ENCODE data around the gene HNMT. TPM values are rescaled to one million over a fixed set of nuclear protein-coding genes. Genes with fewer than 3 reads are reported as not detected.

Gene HNMT
- total RNA-seq, 1 experiment from 2014 or later: 4.1 TPM

DNA sequence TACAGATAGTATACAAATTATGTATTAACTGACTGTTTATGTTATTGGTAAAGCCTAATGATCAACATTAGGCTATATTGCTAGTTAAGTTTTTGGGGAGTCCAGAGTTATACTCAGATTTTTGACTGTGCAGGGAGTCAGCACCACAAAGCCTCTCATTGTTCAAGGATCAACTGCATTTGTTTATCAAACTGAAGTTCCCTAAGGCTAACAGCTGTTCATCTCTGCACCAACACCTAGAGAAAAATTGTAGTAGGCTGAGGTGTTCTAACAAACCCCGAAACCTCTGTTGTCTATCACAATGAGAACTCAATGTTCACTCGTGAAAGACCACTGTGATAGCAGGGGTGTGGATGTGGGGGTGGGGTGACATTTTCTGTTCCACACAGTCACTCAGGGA is 97.7 kb downstream of the HNMT start:
- Histone ChIP-seq H3K9me3 (ENCODE audit: control insufficient read depth, insufficient read depth, low read depth, low read length) (no peaks in the 10 kb centered on the region), H3K4me3 (ENCODE audit: low read depth in 2 of 2, low read length in 2 of 2) (no peak overlapping the region), H3K4me1 (ENCODE audit: control insufficient read depth, insufficient read depth, low read length) (no peaks in the 10 kb centered on the region), H3K36me3 (ENCODE audit: control insufficient read depth, insufficient read depth, low read length) (no peaks in the 10 kb centered on the region), H3K27me3 (ENCODE audit: control insufficient read depth, insufficient read depth, low read length) (no peaks in the 10 kb centered on the region), H3K27ac (ENCODE audit: low read length) (no peak overlapping the region)
- POLR2A ChIA-PET: no interaction called here
- intact Hi-C loops (cut with micrococcal nuclease; ENCODE audit: unreplicated experiment): no loop called here
- CTCF ChIA-PET: no interaction called here
- in situ Hi-C loops (cut with HindIII; ENCODE audit: low pct_unique_long_range_greater_than_20kb, low sequenced_read_pairs): no loop called here
- no TSS peak for BruUV-seq (replicated peaks)
- ATAC-seq (no peak), DNase-seq (ENCODE audit: low read depth, low spot score) (no peak)
- TF ChIP-seq, protein P1, sequence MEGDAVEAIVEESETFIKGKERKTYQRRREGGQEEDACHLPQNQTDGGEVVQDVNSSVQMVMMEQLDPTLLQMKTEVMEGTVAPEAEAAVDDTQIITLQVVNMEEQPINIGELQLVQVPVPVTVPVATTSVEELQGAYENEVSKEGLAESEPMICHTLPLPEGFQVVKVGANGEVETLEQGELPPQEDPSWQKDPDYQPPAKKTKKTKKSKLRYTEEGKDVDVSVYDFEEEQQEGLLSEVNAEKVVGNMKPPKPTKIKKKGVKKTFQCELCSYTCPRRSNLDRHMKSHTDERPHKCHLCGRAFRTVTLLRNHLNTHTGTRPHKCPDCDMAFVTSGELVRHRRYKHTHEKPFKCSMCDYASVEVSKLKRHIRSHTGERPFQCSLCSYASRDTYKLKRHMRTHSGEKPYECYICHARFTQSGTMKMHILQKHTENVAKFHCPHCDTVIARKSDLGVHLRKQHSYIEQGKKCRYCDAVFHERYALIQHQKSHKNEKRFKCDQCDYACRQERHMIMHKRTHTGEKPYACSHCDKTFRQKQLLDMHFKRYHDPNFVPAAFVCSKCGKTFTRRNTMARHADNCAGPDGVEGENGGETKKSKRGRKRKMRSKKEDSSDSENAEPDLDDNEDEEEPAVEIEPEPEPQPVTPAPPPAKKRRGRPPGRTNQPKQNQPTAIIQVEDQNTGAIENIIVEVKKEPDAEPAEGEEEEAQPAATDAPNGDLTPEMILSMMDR (IDR thresholded peaks at IDR 0.05): no peak
- TF ChIP-seq POLR2AphosphoS5 (IDR thresholded peaks at IDR 0.05; ENCODE audit: low read depth, low read length) (no peak), SIN3A (IDR thresholded peaks at IDR 0.05; ENCODE audit: borderline replicate concordance, insufficient read depth, low read depth, low read length) (no peak), TCF7L2 (IDR thresholded peaks at IDR 0.05; ENCODE audit: low read depth, low read length) (no peak)
- TF ChIP-seq, protein P2, sequence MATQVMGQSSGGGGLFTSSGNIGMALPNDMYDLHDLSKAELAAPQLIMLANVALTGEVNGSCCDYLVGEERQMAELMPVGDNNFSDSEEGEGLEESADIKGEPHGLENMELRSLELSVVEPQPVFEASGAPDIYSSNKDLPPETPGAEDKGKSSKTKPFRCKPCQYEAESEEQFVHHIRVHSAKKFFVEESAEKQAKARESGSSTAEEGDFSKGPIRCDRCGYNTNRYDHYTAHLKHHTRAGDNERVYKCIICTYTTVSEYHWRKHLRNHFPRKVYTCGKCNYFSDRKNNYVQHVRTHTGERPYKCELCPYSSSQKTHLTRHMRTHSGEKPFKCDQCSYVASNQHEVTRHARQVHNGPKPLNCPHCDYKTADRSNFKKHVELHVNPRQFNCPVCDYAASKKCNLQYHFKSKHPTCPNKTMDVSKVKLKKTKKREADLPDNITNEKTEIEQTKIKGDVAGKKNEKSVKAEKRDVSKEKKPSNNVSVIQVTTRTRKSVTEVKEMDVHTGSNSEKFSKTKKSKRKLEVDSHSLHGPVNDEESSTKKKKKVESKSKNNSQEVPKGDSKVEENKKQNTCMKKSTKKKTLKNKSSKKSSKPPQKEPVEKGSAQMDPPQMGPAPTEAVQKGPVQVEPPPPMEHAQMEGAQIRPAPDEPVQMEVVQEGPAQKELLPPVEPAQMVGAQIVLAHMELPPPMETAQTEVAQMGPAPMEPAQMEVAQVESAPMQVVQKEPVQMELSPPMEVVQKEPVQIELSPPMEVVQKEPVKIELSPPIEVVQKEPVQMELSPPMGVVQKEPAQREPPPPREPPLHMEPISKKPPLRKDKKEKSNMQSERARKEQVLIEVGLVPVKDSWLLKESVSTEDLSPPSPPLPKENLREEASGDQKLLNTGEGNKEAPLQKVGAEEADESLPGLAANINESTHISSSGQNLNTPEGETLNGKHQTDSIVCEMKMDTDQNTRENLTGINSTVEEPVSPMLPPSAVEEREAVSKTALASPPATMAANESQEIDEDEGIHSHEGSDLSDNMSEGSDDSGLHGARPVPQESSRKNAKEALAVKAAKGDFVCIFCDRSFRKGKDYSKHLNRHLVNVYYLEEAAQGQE (IDR thresholded peaks at IDR 0.05; ENCODE audit: insufficient read depth in 1 of 2, low read depth in 2 of 2, low read length in 1 of 2): no peak

DNA sequence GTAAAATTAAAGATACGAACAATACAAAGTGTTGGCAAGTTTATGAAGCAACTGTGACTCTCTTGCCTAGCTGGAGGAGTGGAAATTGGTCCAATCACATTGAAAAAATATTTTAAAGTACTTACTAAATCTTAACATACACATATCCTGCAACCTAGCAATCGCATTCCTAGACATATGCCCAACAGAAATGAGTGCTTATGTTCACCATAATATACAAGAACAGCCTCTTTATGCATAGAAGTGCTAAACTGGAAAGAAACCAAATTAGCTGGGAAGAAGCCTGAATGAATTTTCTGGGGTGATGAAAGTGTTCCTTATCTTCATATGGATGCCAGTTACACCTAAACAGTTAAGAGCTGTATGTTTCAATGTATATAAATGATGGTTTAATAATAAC is 98.9 kb downstream of the HNMT start:
- POLR2A ChIA-PET: no interaction called here
- in situ Hi-C loops (cut with HindIII; ENCODE audit: low pct_unique_long_range_greater_than_20kb, low sequenced_read_pairs) (no loop called here), intact Hi-C loops (cut with micrococcal nuclease; ENCODE audit: unreplicated experiment) (no loop called here)
- CTCF ChIA-PET: no interaction called here
- DNase-seq (ENCODE audit: low read depth, low spot score) (no peak), ATAC-seq (no peak)
- no peaks in the 10 kb centered on the region for H3K4me1 ChIP-seq (ENCODE audit: control insufficient read depth, insufficient read depth, low read length)
- no peaks in the 10 kb centered on the region for H3K27me3 ChIP-seq (ENCODE audit: control insufficient read depth, insufficient read depth, low read length)
- H3K4me3 ChIP-seq (ENCODE audit: low read depth in 2 of 2, low read length in 2 of 2): no peak overlapping the region
- H3K9me3 ChIP-seq (ENCODE audit: control insufficient read depth, insufficient read depth, low read depth, low read length): no peaks in the 10 kb centered on the region
- no TSS peak for BruUV-seq (replicated peaks)
- TF ChIP-seq, protein P1 (IDR thresholded peaks at IDR 0.05): no peak
- TF ChIP-seq POLR2AphosphoS5 (IDR thresholded peaks at IDR 0.05; ENCODE audit: low read depth, low read length) (no peak), TCF7L2 (IDR thresholded peaks at IDR 0.05; ENCODE audit: low read depth, low read length) (no peak), SIN3A (IDR thresholded peaks at IDR 0.05; ENCODE audit: borderline replicate concordance, insufficient read depth, low read depth, low read length) (no peak)
- TF ChIP-seq, protein P2 (IDR thresholded peaks at IDR 0.05; ENCODE audit: insufficient read depth in 1 of 2, low read depth in 2 of 2, low read length in 1 of 2): no peak
- H3K36me3 ChIP-seq (ENCODE audit: control insufficient read depth, insufficient read depth, low read length): no peaks in the 10 kb centered on the region
- H3K27ac ChIP-seq (ENCODE audit: low read length): no peak overlapping the region
